K562 (cell line): ENCODE results near the gene AGAP3. TPM values are rescaled to one million over a fixed set of nuclear protein-coding genes. Genes with fewer than 3 reads are reported as not detected.

ENCODE experiments used
- ARID3B ChIP-seq: fragments of 250-450 bp; sonication (Bioruptor Pico); IDR thresholded peaks from 2 replicates; pipeline ENCODE4 v1.4.0; 2020; ENCODE audit warnings: borderline replicate concordance
- BRD9 ChIP-seq: fragments of 450-650 bp; IDR thresholded peaks from 2 replicates; pipeline ENCODE4 v1.6.1; 2018; ENCODE audit warnings: low read depth; ENCODE audit not compliant: partially characterized antibody
- IRF1 ChIP-seq: sonication (generic); formaldehyde crosslinking; IDR thresholded peaks from 2 replicates; pipeline ENCODE4 v1.8.0; 2022; ENCODE audit warnings: missing genetic modification reagents, mild to moderate bottlenecking, borderline replicate concordance
- L3MBTL2 ChIP-seq: fragments of 450-650 bp; IDR thresholded peaks from 2 replicates; pipeline ENCODE4 v1.6.1; 2016; ENCODE audit warnings: mild to moderate bottlenecking, moderate library complexity
- NCOA2 ChIP-seq, 2 experiments: fragments of 450-650 bp; IDR thresholded peaks; 2 replicates each; pipeline ENCODE4 v1.6.1; 2018; ENCODE audit warnings: mild to moderate bottlenecking in 2 of 2, moderate library complexity in 1 of 2; ENCODE audit not compliant: partially characterized antibody in 2 of 2
- NKRF ChIP-seq: fragments of 450-650 bp; IDR thresholded peaks from 2 replicates; pipeline ENCODE4 v1.6.1; 2016; ENCODE audit warnings: borderline replicate concordance
- SNRNP70 ChIP-seq: fragments of 200-400 bp; formaldehyde crosslinking; optimal IDR thresholded peaks from 2 replicates; pipeline ENCODE3; 2017; ENCODE audit warnings: low read depth, low read length
- U2AF1 ChIP-seq: fragments of 200-400 bp; formaldehyde crosslinking; optimal IDR thresholded peaks from 2 replicates; pipeline ENCODE3; 2017; ENCODE audit warnings: mild to moderate bottlenecking, low read depth, low read length, moderate library complexity
- YY1 ChIP-seq, 3 experiments: IDR thresholded peaks; 2 replicates each; pipeline ENCODE4 v1.6.1; 2011; ENCODE audit warnings: low read length in 2 of 3, mild to moderate bottlenecking in 2 of 3, moderate library complexity in 2 of 3, borderline replicate concordance in 1 of 3, control low read depth in 1 of 3, low read depth in 1 of 3; ENCODE audit not compliant: insufficient read depth in 3 of 3, insufficient replicate concordance in 2 of 3, control insufficient read depth in 1 of 3, insufficient read length in 1 of 3; ENCODE audit errors: extremely low read depth in 1 of 3
- ZBTB1 ChIP-seq: sonication (generic); formaldehyde crosslinking; IDR thresholded peaks from 2 replicates; pipeline ENCODE4 v1.8.1; 2023; ENCODE audit warnings: missing genetic modification reagents, low read depth, mild to moderate bottlenecking, borderline replicate concordance
- ZNF324 ChIP-seq: fragments of 250-450 bp; sonication (Bioruptor Pico); IDR thresholded peaks from 2 replicates; pipeline ENCODE4 v1.4.0; 2020; ENCODE audit warnings: mild to moderate bottlenecking
- ZNF589 ChIP-seq: fragments of 200-800 bp; sonication (Bioruptor generic); IDR thresholded peaks from 2 replicates; pipeline ENCODE4 v1.6.1; 2016; ENCODE audit warnings: low read depth, missing genetic modification characterization, missing compliant biosample characterization
- polyA plus RNA-seq, 8 experiments: library from polyadenylated mRNA; depleted of rRNA in 4 of 8; stranded (reverse) in 5 of 8; unstranded in 3 of 8; fragments of >200 nt; fragmentation: Nextera tagmentation in 2 of 8; fragmentation: Illumina TruSeq in 1 of 8; extraction: Ambion mirVana in 2 of 8; extraction: Trizol in 1 of 8; gene quantifications; 2 replicates each; pipeline versions ENCODE4 v1.2.1 to v1.2.3, GENCODE V29; 2011 to 2014; ENCODE audit warnings: inconsistent platforms in 1 of 8, missing spikeins in 1 of 8
- total RNA-seq, 7 experiments: library from RNA; depleted of rRNA in 6 of 7; stranded (reverse); fragments of >200 nt in 6 of 7; fragmentation: Illumina TruSeq in 2 of 7; extraction: Trizol in 2 of 7; gene quantifications; 2 replicates each; pipeline versions ENCODE4 v1.2.1 to v1.2.3, GENCODE V29; 2011 to 2021; ENCODE audit warnings: low replicate concordance in 1 of 7

Gene AGAP3
- total and polyA plus RNA-seq, 9 of the 15 experiments (the other 6 are each of a cell fraction or from before 2014, with no cell fraction given) = 3.4 to 208 (median 62.2) TPM

GRCh38 chr7:151082141-151083070, 3.9 kb upstream of the AGAP3 start (continued):
- TF ChIP-seq ZBTB1 (CRISPR knock-in tag) (no peak), ZNF589 (no peak), L3MBTL2 (peak; percentile 89), U2AF1 (no peak), ZNF324 (CRISPR knock-in tag) (no peak), IRF1 (CRISPR knock-in tag) (no peak), BRD9 (peak; percentile 73), NCOA2 (IDR thresholded peaks at IDR 0.05; ENCODE audit: partially characterized antibody in 2 of 2) (no peak), SNRNP70 (no peak), YY1 (IDR thresholded peaks at IDR 0.05; ENCODE audit: borderline replicate concordance in 1 of 3, control insufficient read depth in 1 of 3, extremely low read depth in 1 of 3, insufficient read depth in 3 of 3, insufficient read length in 1 of 3, insufficient replicate concordance in 2 of 3, low read depth in 1 of 3, low read length in 2 of 3) (peak in 2 of 3 experiments; percentile 18 to 71), ARID3B (CRISPR knock-in tag) (no peak), NKRF (peak; percentile 81)
